GM10248 (cell line): ENCODE results near the gene OCIAD1.
"Not testable (repeated sequence)": the region's sequence is repeated elsewhere in the genome, so short reads cannot be mapped to it uniquely, and the experiment has no call there.

Experiments
- CTCF ChIA-PET: fragments of 300-600 bp; sonication (Branson Sonifier 250); formaldehyde crosslinking; extraction: SDS; loops from one replicate; lab custom pipeline; 2021; ENCODE audit warnings: antibody characterized with exemption; lab: Yijun Ruan, JAX
- POLR2A ChIA-PET: fragments of 350-650 bp; sonication (Branson Sonifier 250); formaldehyde crosslinking; extraction: SDS; loops from one replicate; lab custom pipeline; 2020; ENCODE audit warnings: antibody characterized with exemption; lab: Yijun Ruan, JAX
- DNase-seq: peaks from one replicate; pipeline ENCODE4 v3.0.0; 2012; ENCODE audit errors: extremely low spot score
- CTCF ChIP-seq: IDR thresholded peaks from 2 replicates; pipeline ENCODE4 v1.5.1; 2012; ENCODE audit warnings: mild to moderate bottlenecking, low read depth; ENCODE audit errors: extremely low read depth, missing control alignments, control extremely low read depth

OCIAD1 gene

DNA sequence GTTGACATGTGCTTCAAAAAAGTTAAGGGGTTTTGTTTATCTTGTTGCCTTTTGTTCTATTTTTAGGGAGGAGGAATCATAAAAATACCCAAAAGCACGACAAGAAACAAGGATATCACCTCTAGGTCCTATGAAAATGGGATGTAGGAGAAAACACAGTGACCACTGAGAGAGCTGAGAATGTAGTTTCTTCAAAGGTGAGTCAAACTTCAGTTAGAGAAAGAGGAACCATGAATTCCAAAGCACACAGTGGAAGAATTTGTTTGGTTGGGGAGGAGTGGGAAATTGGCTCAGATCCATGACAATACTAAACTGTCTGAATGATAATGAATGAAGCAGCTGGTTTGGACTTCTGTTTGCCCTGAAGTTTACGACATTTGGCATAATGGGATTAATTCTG lies 31.7 kb upstream of the OCIAD1 start:
- no peak for DNase-seq
- ChIA-PET CTCF (interaction anchor here (0.9 to 1.6 kb wide), 2 partner anchors 47 to 458 kb away, joined by 3 read pairs; partner anchors contain the start of gene SLAIN2), POLR2A (no interaction called here)
- TF ChIP-seq CTCF = no peak

DNA sequence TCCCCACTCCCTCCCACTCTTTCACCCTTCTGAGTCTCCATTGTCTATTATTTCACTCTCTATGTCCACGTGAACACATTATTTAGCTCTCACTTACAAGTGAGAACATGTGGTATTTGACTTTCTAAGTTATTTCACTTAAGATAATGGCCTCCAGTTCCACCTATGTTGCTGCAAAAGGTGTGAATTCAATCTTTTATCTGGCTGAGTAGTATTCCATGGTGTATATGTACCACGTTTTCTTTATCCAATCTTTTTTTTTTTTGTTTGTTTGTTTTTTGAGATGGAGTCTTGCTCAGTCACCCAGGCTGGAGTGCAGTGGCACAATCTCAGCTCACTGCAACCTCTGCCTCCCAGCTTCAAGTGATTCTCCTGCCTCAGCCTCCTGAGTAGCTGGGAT lies 30.7 kb upstream of the OCIAD1 start:
- CTCF ChIA-PET = interaction anchor here (1.6 kb wide), 1 partner anchor 48 kb away, joined by 3 read pairs; no protein-coding TSS in a partner anchor
- DNase-seq, POLR2A ChIA-PET: not testable (repeated sequence)

GRCh38 chr4:48801016-48801715 lies 29.7 kb upstream of the OCIAD1 start:
- DNase-seq = no peak
- ChIA-PET CTCF (interaction anchor here (1.1 to 1.5 kb wide), 2 partner anchors 10 to 15 kb away, joined by 4 to 5 read pairs; no protein-coding TSS in a partner anchor), POLR2A (no interaction called here)
- TF ChIP-seq CTCF = no peak

- ChIA-PET POLR2A (no interaction called here), CTCF (interaction anchor here (1.0 to 1.4 kb wide), 4 partner anchors 9 to 31 kb away, joined by 3 to 4 read pairs (median 3); no protein-coding TSS in a partner anchor)
- no peak for DNase-seq
- TF ChIP-seq CTCF = no peak
Measured at GRCh38 chr4:48804584-48805301, 26.1 kb upstream of the OCIAD1 start.

- CTCF ChIA-PET = interaction anchor here (1.2 to 1.4 kb wide), 2 partner anchors 88 to 234 kb away, joined by 3 to 4 read pairs; no protein-coding TSS in a partner anchor
- POLR2A ChIA-PET = no interaction called here
- DNase-seq = no peak
- TF ChIP-seq CTCF = no peak
Measured at GRCh38 chr4:48812866-48813265, 18.0 kb upstream of the OCIAD1 start.

GRCh38 chr4:48813964-48814363 lies 16.9 kb upstream of the OCIAD1 start:
- DNase-seq = peak; percentile 43
- no peak for TF ChIP-seq CTCF

GRCh38 chr4:48815483-48815882 lies 15.4 kb upstream of the OCIAD1 start:
- no peak for TF ChIP-seq CTCF
- CTCF ChIA-PET = interaction anchor here (0.7 to 1.7 kb wide), 4 partner anchors 12 to 40 kb away, joined by 3 to 6 read pairs (median 4); no protein-coding TSS in a partner anchor
- POLR2A ChIA-PET = no interaction called here
- DNase-seq = peak; percentile 41

More at GRCh38 chr4:48813964-48814363, 16.9 kb upstream of the OCIAD1 start:
- CTCF ChIA-PET = interaction anchor here (0.8 to 1.2 kb wide), 4 partner anchors 21 to 90 kb away, joined by 3 read pairs; no protein-coding TSS in a partner anchor
- POLR2A ChIA-PET = interaction anchor here (0.7 kb wide), 1 partner anchor 90 kb away, joined by 5 read pairs; no protein-coding TSS in a partner anchor

DNA sequence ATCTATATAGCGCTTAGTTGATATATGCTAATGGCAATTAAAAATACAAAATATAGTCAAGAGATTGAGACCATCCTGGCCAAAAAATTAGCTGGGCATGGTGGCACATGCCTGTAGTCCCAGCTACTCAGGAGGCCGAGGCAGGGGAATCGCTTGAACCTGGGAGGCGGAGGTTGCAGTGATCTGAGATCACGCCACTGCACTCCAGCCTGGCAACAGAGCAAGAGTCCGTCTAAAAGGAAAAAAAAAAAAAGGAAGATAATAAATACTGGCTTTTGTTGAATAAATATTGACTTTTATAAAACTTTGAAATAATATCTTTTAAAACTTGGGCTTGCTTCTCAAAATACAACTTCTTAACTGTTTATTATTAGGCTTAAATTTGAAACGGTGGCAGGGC lies 14.6 kb upstream of the OCIAD1 start:
- DNase-seq, POLR2A ChIA-PET: not testable (repeated sequence)
- CTCF ChIA-PET = interaction anchor here (1.0 to 1.6 kb wide), 3 partner anchors 12 to 22 kb away, joined by 4 to 5 read pairs (median 4); no protein-coding TSS in a partner anchor
